ENCODE data around the gene SNX19.
A peak's percentile ranks its signal among the peaks of the same experiment; 100 is the strongest.
"Not testable (repeated sequence)": the region's sequence is repeated elsewhere in the genome, so short reads cannot be mapped to it uniquely, and the experiment has no call there.

Gene SNX19

GRCh38 chr11:130861902-130862860 is 54.1 kb downstream of the SNX19 start:
- peaks cover 2% of the 10 kb centered on the region for H3K36me3 Mint-ChIP-seq (ENCODE audit: insufficient read depth)
- no peak overlapping the region for H3K27ac Mint-ChIP-seq (ENCODE audit: low read depth)
- DNase-seq (ENCODE audit: low spot score in 2 of 2): peak; percentile 77 to 88
- no peaks in the 10 kb centered on the region for H3K9me3 Mint-ChIP-seq
- no peak overlapping the region for H3K4me3 Mint-ChIP-seq
- H3K4me1 Mint-ChIP-seq: peaks cover 17% of the 10 kb centered on the region
- ATAC-seq (replicated peaks; ENCODE audit: extremely low read depth, poor library complexity, severe bottlenecking): peak; percentile 72
- H3K27me3 Mint-ChIP-seq: peaks cover 18% of the 10 kb centered on the region

- Mint-ChIP-seq H3K36me3 (ENCODE audit: insufficient read depth) (peaks cover 4% of the 10 kb centered on the region), H3K27me3 (peaks cover 27% of the 10 kb centered on the region), H3K4me1 (peaks cover 17% of the 10 kb centered on the region), H3K27ac (ENCODE audit: low read depth) (no peak overlapping the region), H3K9me3 (no peaks in the 10 kb centered on the region), H3K4me3 (no peak overlapping the region)
- DNase-seq (ENCODE audit: low spot score in 2 of 2): no peak
- no peak for ATAC-seq (replicated peaks; ENCODE audit: extremely low read depth, poor library complexity, severe bottlenecking)
Measured at GRCh38 chr11:130861283-130861682, 55.0 kb downstream of the SNX19 start.

- Mint-ChIP-seq H3K9me3 (no peaks in the 10 kb centered on the region), H3K4me1 (peaks cover 17% of the 10 kb centered on the region), H3K4me3 (no peak overlapping the region), H3K27ac (ENCODE audit: low read depth) (no peak overlapping the region), H3K27me3 (peaks cover 41% of the 10 kb centered on the region), H3K36me3 (ENCODE audit: insufficient read depth) (peaks cover 4% of the 10 kb centered on the region)
- no peak for ATAC-seq (replicated peaks; ENCODE audit: extremely low read depth, poor library complexity, severe bottlenecking)
- no peak for DNase-seq (ENCODE audit: low spot score in 2 of 2)
Measured at GRCh38 chr11:130859886-130860285, 56.4 kb downstream of the SNX19 start.

- Mint-ChIP-seq H3K4me3 (no peak overlapping the region), H3K27ac (ENCODE audit: low read depth) (no peak overlapping the region), H3K27me3 (peaks cover 41% of the 10 kb centered on the region), H3K4me1 (peaks cover 7% of the 10 kb centered on the region), H3K36me3 (ENCODE audit: insufficient read depth) (peaks cover 4% of the 10 kb centered on the region), H3K9me3 (no peaks in the 10 kb centered on the region)
- no peak for ATAC-seq (replicated peaks; ENCODE audit: extremely low read depth, poor library complexity, severe bottlenecking)
- DNase-seq (ENCODE audit: low spot score in 2 of 2): no peak
Measured at GRCh38 chr11:130858215-130858614, 58.1 kb downstream of the SNX19 start.

GRCh38 chr11:130855707-130856106 is 60.6 kb downstream of the SNX19 start:
- not testable (repeated sequence) for H3K4me3 Mint-ChIP-seq; H3K27ac Mint-ChIP-seq (ENCODE audit: low read depth); H3K4me1 Mint-ChIP-seq; DNase-seq (ENCODE audit: low spot score in 2 of 2); H3K9me3 Mint-ChIP-seq; ATAC-seq (replicated peaks; ENCODE audit: extremely low read depth, poor library complexity, severe bottlenecking); H3K36me3 Mint-ChIP-seq (ENCODE audit: insufficient read depth)
- H3K27me3 Mint-ChIP-seq: peaks cover 52% of the 10 kb centered on the region

- Mint-ChIP-seq H3K36me3 (ENCODE audit: insufficient read depth) (peaks cover 2% of the 10 kb centered on the region), H3K9me3 (no peaks in the 10 kb centered on the region), H3K27ac (ENCODE audit: low read depth) (no peak overlapping the region), H3K27me3 (peaks cover 56% of the 10 kb centered on the region), H3K4me1 (no peaks in the 10 kb centered on the region), H3K4me3 (no peak overlapping the region)
- ATAC-seq (replicated peaks; ENCODE audit: extremely low read depth, poor library complexity, severe bottlenecking): no peak
- no peak for DNase-seq (ENCODE audit: low spot score in 2 of 2)
Measured at GRCh38 chr11:130854483-130854882, 61.8 kb downstream of the SNX19 start.

GRCh38 chr11:130852589-130852988 is 63.7 kb downstream of the SNX19 start:
- Mint-ChIP-seq H3K9me3 (no peaks in the 10 kb centered on the region), H3K4me1 (no peaks in the 10 kb centered on the region), H3K4me3 (no peak overlapping the region), H3K36me3 (ENCODE audit: insufficient read depth) (peaks cover 2% of the 10 kb centered on the region), H3K27ac (ENCODE audit: low read depth) (no peak overlapping the region), H3K27me3 (peaks cover 42% of the 10 kb centered on the region)
- DNase-seq (ENCODE audit: low spot score in 2 of 2) (no peak), ATAC-seq (replicated peaks; ENCODE audit: extremely low read depth, poor library complexity, severe bottlenecking) (no peak)

GRCh38 chr11:130850185-130850944 is 65.9 kb downstream of the SNX19 start:
- no peaks in the 10 kb centered on the region for H3K36me3 Mint-ChIP-seq (ENCODE audit: insufficient read depth)
- H3K9me3 Mint-ChIP-seq: no peaks in the 10 kb centered on the region

GRCh38 chr11:130849215-130849568 is 67.1 kb downstream of the SNX19 start:
- H3K27me3 Mint-ChIP-seq: peaks cover 35% of the 10 kb centered on the region
- no peaks in the 10 kb centered on the region for H3K4me1 Mint-ChIP-seq
- no peak overlapping the region for H3K4me3 Mint-ChIP-seq
- no peak overlapping the region for H3K27ac Mint-ChIP-seq (ENCODE audit: low read depth)
- DNase-seq (ENCODE audit: low spot score in 2 of 2): no peak
- H3K9me3 Mint-ChIP-seq: no peaks in the 10 kb centered on the region
- ATAC-seq (replicated peaks; ENCODE audit: extremely low read depth, poor library complexity, severe bottlenecking): no peak
- H3K36me3 Mint-ChIP-seq (ENCODE audit: insufficient read depth): no peaks in the 10 kb centered on the region

More at GRCh38 chr11:130850185-130850944, 65.9 kb downstream of the SNX19 start:
- no peaks in the 10 kb centered on the region for H3K4me1 Mint-ChIP-seq
- no peak overlapping the region for H3K27ac Mint-ChIP-seq (ENCODE audit: low read depth)
- DNase-seq (ENCODE audit: low spot score in 2 of 2) (no peak), ATAC-seq (replicated peaks; ENCODE audit: extremely low read depth, poor library complexity, severe bottlenecking) (no peak)
- H3K27me3 Mint-ChIP-seq: peaks cover 33% of the 10 kb centered on the region
- no peak overlapping the region for H3K4me3 Mint-ChIP-seq

GRCh38 chr11:130848361-130849214 is 67.7 kb downstream of the SNX19 start:
- DNase-seq (ENCODE audit: low spot score in 2 of 2): no peak
- no peaks in the 10 kb centered on the region for H3K4me1 Mint-ChIP-seq
- H3K27me3 Mint-ChIP-seq: peaks cover 41% of the 10 kb centered on the region
- no peaks in the 10 kb centered on the region for H3K36me3 Mint-ChIP-seq (ENCODE audit: insufficient read depth)
- H3K9me3 Mint-ChIP-seq: no peaks in the 10 kb centered on the region
- ATAC-seq (replicated peaks; ENCODE audit: extremely low read depth, poor library complexity, severe bottlenecking): no peak
- no peak overlapping the region for H3K27ac Mint-ChIP-seq (ENCODE audit: low read depth)
- no peak overlapping the region for H3K4me3 Mint-ChIP-seq

- Mint-ChIP-seq H3K9me3 (no peaks in the 10 kb centered on the region), H3K27ac (ENCODE audit: low read depth) (no peak overlapping the region), H3K4me1 (no peaks in the 10 kb centered on the region), H3K27me3 (peaks cover 51% of the 10 kb centered on the region), H3K4me3 (no peak overlapping the region), H3K36me3 (ENCODE audit: insufficient read depth) (no peaks in the 10 kb centered on the region)
- DNase-seq (ENCODE audit: low spot score in 2 of 2): no peak
- no peak for ATAC-seq (replicated peaks; ENCODE audit: extremely low read depth, poor library complexity, severe bottlenecking)
Measured at GRCh38 chr11:130847517-130847916, 68.8 kb downstream of the SNX19 start.

GRCh38 chr11:130846606-130847005 is 69.7 kb downstream of the SNX19 start:
- H3K4me3 Mint-ChIP-seq: no peak overlapping the region
- H3K27me3 Mint-ChIP-seq: peaks cover 59% of the 10 kb centered on the region
- no peak for ATAC-seq (replicated peaks; ENCODE audit: extremely low read depth, poor library complexity, severe bottlenecking)
- H3K4me1 Mint-ChIP-seq: no peaks in the 10 kb centered on the region
- DNase-seq (ENCODE audit: low spot score in 2 of 2): no peak
- H3K36me3 Mint-ChIP-seq (ENCODE audit: insufficient read depth): no peaks in the 10 kb centered on the region
- no peaks in the 10 kb centered on the region for H3K9me3 Mint-ChIP-seq
- H3K27ac Mint-ChIP-seq (ENCODE audit: low read depth): no peak overlapping the region

Data from central memory CD8-positive, alpha-beta T cell (primary cell).